Endodermal cell (in vitro differentiated cells): ENCODE results near the gene ITPK1. TPM values are rescaled to one million over a fixed set of nuclear protein-coding genes. Genes with fewer than 3 reads are reported as not detected.

ENCODE experiments used
- DNase-seq: peaks from one replicate; pipeline ENCODE4 v3.0.0-alpha.2; 2017
- H3K27ac ChIP-seq: 2 replicates; pipeline ENCODE4 v1.5.1; 2013; ENCODE audit warnings: mild to moderate bottlenecking, low read depth, low read length, moderate library complexity
- H3K27me3 ChIP-seq: 2 replicates; pipeline ENCODE4 v1.6.1; 2013; ENCODE audit warnings: mild to moderate bottlenecking, low read length, moderate library complexity; ENCODE audit not compliant: insufficient read depth, control insufficient read depth, poor library complexity, severe bottlenecking
- H3K36me3 ChIP-seq: 2 replicates; pipeline ENCODE4 v1.7.0; 2013; ENCODE audit warnings: mild to moderate bottlenecking, low read length, moderate library complexity; ENCODE audit not compliant: control insufficient read depth, insufficient read depth
- H3K4me1 ChIP-seq: one replicate; pipeline ENCODE4 v1.7.0; 2013; ENCODE audit warnings: low read length; ENCODE audit not compliant: control insufficient read depth, insufficient read depth
- H3K4me3 ChIP-seq: 2 replicates; pipeline ENCODE4 v1.5.1; 2013; ENCODE audit warnings: mild to moderate bottlenecking, low read length, moderate library complexity
- H3K9ac ChIP-seq: 2 replicates; pipeline ENCODE4 v1.6.1; 2013; ENCODE audit warnings: mild to moderate bottlenecking, low read length, moderate library complexity; ENCODE audit not compliant: poor library complexity, severe bottlenecking; ENCODE audit errors: extremely low read depth
- H3K9me3 ChIP-seq: 2 replicates; pipeline ENCODE4 v1.6.1; 2013; ENCODE audit warnings: mild to moderate bottlenecking, low read length, moderate library complexity; ENCODE audit not compliant: control insufficient read depth
- H3K27ac Mint-ChIP-seq: 2 replicates; pipeline ENCODE4 v1.8.0; 2020; ENCODE audit warnings: mixed read lengths
- H3K27me3 Mint-ChIP-seq: 2 replicates; pipeline ENCODE4 v1.8.0; 2021; ENCODE audit warnings: mild to moderate bottlenecking, mixed read lengths; ENCODE audit not compliant: insufficient read depth
- H3K36me3 Mint-ChIP-seq: 2 replicates; pipeline ENCODE4 v1.8.0; 2020; ENCODE audit warnings: low read depth, mixed read lengths
- H3K4me1 Mint-ChIP-seq: 2 replicates; pipeline ENCODE4 v1.8.0; 2020; ENCODE audit warnings: mixed read lengths
- H3K4me3 Mint-ChIP-seq: 2 replicates; pipeline ENCODE4 v1.8.0; 2020; ENCODE audit warnings: mild to moderate bottlenecking, moderate library complexity, mixed read lengths
- H3K9me3 Mint-ChIP-seq: 2 replicates; pipeline ENCODE4 v1.8.0; 2020; ENCODE audit warnings: mild to moderate bottlenecking, mixed read lengths
- WGBS, 2 experiments: methylation state at CpG; one replicate each; pipeline versions ENCODE4 v1.1.5 to v1.1.7; 2013; ENCODE audit warnings: missing lambda C conversion rate in 2 of 2, mixed read lengths in 1 of 2; ENCODE audit not compliant: insufficient coverage in 1 of 2, insufficient read length in 1 of 2; 5-methylcytosine and 5-hydroxymethylcytosine counted together
- total RNA-seq, 2 donors: library from RNA; stranded (reverse); fragmentation: NEBNext Ultra II Directional in 1 of 2; extraction: Animal tissue kit (Norgen Biotek cat#: 25700) in 1 of 2; gene quantifications; 2 replicates in 1 of 2; 3 replicates in 1 of 2; pipeline ENCODE4 v1.2.1, GENCODE V29; 2021
- TF ChIP-seq, protein P1 (sequence below): fragments of 200-600 bp; sonication (generic); conservative IDR thresholded peaks from 2 replicates; pipeline ENCODE4 v1.5.0; 2021; ENCODE audit warnings: antibody characterized with exemption, mild to moderate bottlenecking

The ITPK1 gene
- total RNA-seq, 2 donors from 2014 or later, result 59.9 to 66.9 TPM

DNA sequence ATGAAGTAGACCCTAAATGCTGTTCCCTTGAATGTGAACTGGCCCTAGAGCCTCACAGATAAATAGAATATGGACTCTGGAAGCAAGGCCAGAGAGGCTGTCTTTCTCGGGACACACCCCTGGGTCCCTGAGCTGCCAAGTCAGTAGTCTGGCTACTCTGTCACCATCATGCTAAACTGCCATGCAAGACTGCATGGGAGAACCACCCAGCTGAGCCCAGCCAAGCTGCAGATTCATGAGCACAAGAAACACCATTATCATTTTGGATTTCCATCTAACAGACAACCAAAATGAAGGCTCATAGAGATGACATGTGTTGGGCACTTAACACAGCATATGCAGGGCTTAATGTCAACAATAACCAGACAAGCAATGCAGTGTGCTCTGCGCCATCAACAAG is 139.5 kb downstream of the ITPK1 start:
- no peak overlapping the region for H3K27ac ChIP-seq
- Mint-ChIP-seq H3K27ac (no peak overlapping the region), H3K36me3 (peaks cover 59% of the 10 kb centered on the region), H3K27me3 (no peaks in the 10 kb centered on the region), H3K9me3 (peaks cover 45% of the 10 kb centered on the region), H3K4me1 (peaks cover 3% of the 10 kb centered on the region), H3K4me3 (no peak overlapping the region)
- DNase-seq, result no peak
- H3K9me3 ChIP-seq, result peaks cover 38% of the 10 kb centered on the region
- no peaks in the 10 kb centered on the region for H3K4me1 ChIP-seq
- 89 to 95% methylated on average over 2 of the region's 2 CpGs for WGBS, 2 experiments
- no peak overlapping the region for H3K4me3 ChIP-seq
- H3K9ac ChIP-seq, result no peak overlapping the region
- H3K36me3 ChIP-seq, result peaks cover 7% of the 10 kb centered on the region
- no peaks in the 10 kb centered on the region for H3K27me3 ChIP-seq
- TF ChIP-seq, protein P1, sequence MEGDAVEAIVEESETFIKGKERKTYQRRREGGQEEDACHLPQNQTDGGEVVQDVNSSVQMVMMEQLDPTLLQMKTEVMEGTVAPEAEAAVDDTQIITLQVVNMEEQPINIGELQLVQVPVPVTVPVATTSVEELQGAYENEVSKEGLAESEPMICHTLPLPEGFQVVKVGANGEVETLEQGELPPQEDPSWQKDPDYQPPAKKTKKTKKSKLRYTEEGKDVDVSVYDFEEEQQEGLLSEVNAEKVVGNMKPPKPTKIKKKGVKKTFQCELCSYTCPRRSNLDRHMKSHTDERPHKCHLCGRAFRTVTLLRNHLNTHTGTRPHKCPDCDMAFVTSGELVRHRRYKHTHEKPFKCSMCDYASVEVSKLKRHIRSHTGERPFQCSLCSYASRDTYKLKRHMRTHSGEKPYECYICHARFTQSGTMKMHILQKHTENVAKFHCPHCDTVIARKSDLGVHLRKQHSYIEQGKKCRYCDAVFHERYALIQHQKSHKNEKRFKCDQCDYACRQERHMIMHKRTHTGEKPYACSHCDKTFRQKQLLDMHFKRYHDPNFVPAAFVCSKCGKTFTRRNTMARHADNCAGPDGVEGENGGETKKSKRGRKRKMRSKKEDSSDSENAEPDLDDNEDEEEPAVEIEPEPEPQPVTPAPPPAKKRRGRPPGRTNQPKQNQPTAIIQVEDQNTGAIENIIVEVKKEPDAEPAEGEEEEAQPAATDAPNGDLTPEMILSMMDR, result no peak

DNA sequence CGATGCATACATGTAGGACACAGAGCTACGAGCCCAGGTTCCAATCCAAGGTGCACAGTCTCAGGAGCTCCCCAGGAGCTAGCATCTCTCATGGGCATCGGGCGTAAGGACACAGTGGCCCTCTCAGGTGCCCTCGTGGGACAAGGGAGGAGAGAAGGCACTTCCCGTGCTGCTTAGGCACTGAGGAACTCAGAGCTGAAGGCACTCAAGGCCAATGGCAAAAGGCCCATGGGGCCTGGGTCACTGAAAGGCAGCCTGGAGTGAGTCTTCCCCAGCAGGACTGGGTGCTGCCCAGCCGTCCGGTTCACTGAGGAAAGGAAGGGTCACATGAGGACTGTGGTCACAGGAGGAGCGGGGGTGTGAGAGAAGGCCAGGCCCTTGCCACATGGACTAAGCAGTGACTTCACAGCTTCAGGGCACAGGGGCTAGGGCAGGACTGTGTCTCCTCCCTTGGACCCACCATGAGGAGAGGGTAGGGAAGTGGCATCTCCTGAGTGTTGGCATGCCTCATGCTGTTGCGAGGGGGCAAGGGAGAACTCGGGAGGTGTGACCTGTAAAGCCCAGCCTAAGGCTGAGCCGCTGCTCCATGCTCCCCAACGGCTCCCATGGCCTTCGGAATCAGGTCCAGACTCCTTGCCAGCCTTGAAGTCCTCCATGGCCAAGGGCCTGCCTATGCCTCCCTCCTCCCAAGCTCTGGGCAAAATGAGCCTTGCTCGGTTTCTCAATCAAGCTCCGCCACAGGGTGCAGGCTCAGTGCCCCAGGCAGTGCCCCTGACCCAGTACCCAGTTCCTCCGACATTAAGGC is 141.0 kb downstream of the ITPK1 start:
- Histone ChIP-seq H3K9ac (no peak overlapping the region), H3K27me3 (no peaks in the 10 kb centered on the region), H3K9me3 (peaks cover 32% of the 10 kb centered on the region), H3K36me3 (peaks cover 7% of the 10 kb centered on the region), H3K27ac (no peak overlapping the region), H3K4me3 (no peak overlapping the region), H3K4me1 (no peaks in the 10 kb centered on the region)
- TF ChIP-seq, protein P1, result no peak
- Mint-ChIP-seq H3K27me3 (no peaks in the 10 kb centered on the region), H3K36me3 (peaks cover 46% of the 10 kb centered on the region), H3K4me1 (peaks cover 3% of the 10 kb centered on the region), H3K9me3 (peaks cover 30% of the 10 kb centered on the region), H3K27ac (no peak overlapping the region), H3K4me3 (no peak overlapping the region)
- DNase-seq, result no peak
- 86 to 91% methylated on average over 8 to 17 of the region's 17 CpGs for WGBS, 2 experiments

DNA sequence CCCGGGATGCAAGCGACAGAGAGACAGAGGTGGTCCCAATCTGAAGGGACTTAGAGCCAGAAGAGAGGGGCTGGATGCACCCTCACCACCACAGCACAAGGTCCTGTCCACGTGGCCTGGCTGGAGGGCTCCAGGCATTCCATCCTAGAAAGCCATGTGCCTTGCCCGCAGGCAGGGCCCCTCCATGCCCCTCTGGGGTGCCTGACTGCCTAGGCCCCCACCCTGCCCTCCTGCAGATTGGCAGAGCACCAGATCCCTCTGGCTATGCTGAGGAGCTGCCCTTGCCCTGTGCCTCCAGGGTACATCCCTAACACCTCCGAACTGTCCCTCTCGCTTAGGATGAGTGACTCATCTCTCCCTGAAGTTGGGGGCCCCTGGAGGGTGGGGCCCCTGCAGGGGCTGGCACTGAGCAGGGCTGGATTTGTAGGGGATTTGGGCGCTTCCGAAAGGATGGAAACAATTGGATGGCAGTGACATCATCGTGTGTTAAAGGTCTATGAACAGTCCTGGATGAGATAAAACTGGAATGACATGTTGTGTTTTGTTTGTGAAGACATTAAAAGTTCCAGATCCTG is 141.8 kb downstream of the ITPK1 start:
- no peaks in the 10 kb centered on the region for H3K27me3 ChIP-seq
- peaks cover 37% of the 10 kb centered on the region for H3K36me3 Mint-ChIP-seq
- no peak overlapping the region for H3K9ac ChIP-seq
- no peak overlapping the region for H3K4me3 Mint-ChIP-seq
- H3K4me1 ChIP-seq, result no peaks in the 10 kb centered on the region
- peaks cover 22% of the 10 kb centered on the region for H3K9me3 Mint-ChIP-seq
- TF ChIP-seq, protein P1, result no peak
- no peak overlapping the region for H3K27ac ChIP-seq
- H3K27me3 Mint-ChIP-seq, result no peaks in the 10 kb centered on the region
- peaks cover 7% of the 10 kb centered on the region for H3K36me3 ChIP-seq
- WGBS, 2 experiments, result 93 to 94% methylated on average over 6 to 9 of the region's 9 CpGs
- H3K9me3 ChIP-seq, result peaks cover 24% of the 10 kb centered on the region
- H3K27ac Mint-ChIP-seq, result no peak overlapping the region
- H3K4me3 ChIP-seq, result no peak overlapping the region
- no peak for DNase-seq
- H3K4me1 Mint-ChIP-seq, result peaks cover 3% of the 10 kb centered on the region
